ENCODE measurements around the gene PNPLA7. TPM values are rescaled to one million over a fixed set of nuclear protein-coding genes. Genes with fewer than 3 reads are reported as not detected.
A peak's percentile ranks its signal among the peaks of the same experiment; 100 is the strongest.

PNPLA7 gene
- total and polyA plus RNA-seq, 2 of the 8 experiments (the other 6 are each of a cell fraction or from before 2014, with no cell fraction given), result 0.35 to 0.47 TPM

- TF ChIP-seq HDAC2 (IDR thresholded peaks at IDR 0.05; ENCODE audit: borderline replicate concordance in 1 of 2, low read depth in 2 of 2, low read length in 2 of 2) (0 out of 4 replicates have a peak, but pooled peaks of 1 of the 2 experiments have one; percentile 13), POLR2A (IDR thresholded peaks at IDR 0.05; ENCODE audit: control extremely low read depth in 1 of 2, low read depth in 2 of 2, low read length in 2 of 2) (peak in 1 of 2 experiments; percentile 67; a peak in 2 of 3 replicates), KDM5A (IDR thresholded peaks at IDR 0.05; ENCODE audit: low read length) (no peak), EP300 (IDR thresholded peaks at IDR 0.05; ENCODE audit: borderline replicate concordance in 1 of 2, low read depth in 2 of 2, low read length in 2 of 2) (no peak), SP1 (IDR thresholded peaks at IDR 0.05; ENCODE audit: low read depth, low read length) (0 out of 2 replicates have a peak, but pooled peaks have one; percentile 36), TAF1 (IDR thresholded peaks at IDR 0.05; ENCODE audit: low read depth, low read length) (peak; percentile 71), TEAD4 (IDR thresholded peaks at IDR 0.05; ENCODE audit: low read depth, low read length) (no peak), USF2 (IDR thresholded peaks at IDR 0.05; ENCODE audit: low read length) (no peak), CEBPB (IDR thresholded peaks at IDR 0.05; ENCODE audit: low read depth, low read length) (no peak), CHD2 (IDR thresholded peaks at IDR 0.05; ENCODE audit: low read length) (0 out of 2 replicates have a peak, but pooled peaks have one; percentile 49), TCF12 (IDR thresholded peaks at IDR 0.05; ENCODE audit: low read depth, low read length) (no peak), RAD21 (IDR thresholded peaks at IDR 0.05 in 1 of 2, conservative IDR thresholded peaks at IDR 0.05 in 1 of 2; ENCODE audit: low read depth in 2 of 2, low read length in 2 of 2) (peak; percentile 33 to 51; a peak in 3 of 4 replicates), RFX5 (IDR thresholded peaks at IDR 0.05; ENCODE audit: borderline replicate concordance, low read depth, low read length) (no peak), FOSL1 (IDR thresholded peaks at IDR 0.05; ENCODE audit: insufficient read depth, low read depth, low read length) (no peak), TBP (IDR thresholded peaks at IDR 0.05; ENCODE audit: low read depth, low read length) (peak; percentile 48; the same call in 1 of the 2 replicates), TAF7 (optimal IDR thresholded peaks at IDR 0.05; ENCODE audit: borderline replicate concordance, low read depth, low read length) (peak; percentile 15), SIN3A (conservative IDR thresholded peaks at IDR 0.05 in 1 of 2, IDR thresholded peaks at IDR 0.05 in 1 of 2; ENCODE audit: low read depth in 1 of 2, low read length in 2 of 2) (no peak), BACH1 (IDR thresholded peaks at IDR 0.05; ENCODE audit: low read length) (0 out of 2 replicates have a peak, but pooled peaks have one; percentile 29), EGR1 (IDR thresholded peaks at IDR 0.05; ENCODE audit: borderline replicate concordance, low read depth, low read length) (no peak), POU5F1 (IDR thresholded peaks at IDR 0.05; ENCODE audit: low read depth, low read length) (no peak), KDM4A (IDR thresholded peaks at IDR 0.05; ENCODE audit: low read depth, low read length, severe bottlenecking) (peak; percentile 69), POLR2AphosphoS5 (IDR thresholded peaks at IDR 0.05; ENCODE audit: low read depth, low read length) (0 out of 2 replicates have a peak, but pooled peaks have one; percentile 33)
Measured at GRCh38 chr9:137551264-137552021, 1.2 kb upstream of the PNPLA7 start, which contains the start of gene MRPL41 (continued).

Data from H1 (cell line).